Activated T-helper 17 cell treated with anti-CD3 and anti-CD28 coated beads, Interleukin-2, amount 50 U/mL, for 72 hours (primary cell): ENCODE data around the gene HSPB6. TPM values are rescaled to one million over a fixed set of nuclear protein-coding genes. Genes with fewer than 3 reads are reported as not detected.
A peak's percentile ranks its signal among the peaks of the same experiment; 100 is the strongest.

ENCODE experiments used
- ATAC-seq: fragments of 150-1000 bp; cut with Tn5 transposase; replicated peaks from 2 replicates; pipeline ENCODE4 v1.10.0; 2021; ENCODE audit warnings: mild to moderate bottlenecking, moderate library complexity
- H3K27ac Mint-ChIP-seq: one replicate; pipeline ENCODE4 v1.8.0; 2022; ENCODE audit warnings: mixed read lengths
- H3K27me3 Mint-ChIP-seq: one replicate; pipeline ENCODE4 v1.8.0; 2022; ENCODE audit warnings: mixed read lengths
- H3K36me3 Mint-ChIP-seq: one replicate; pipeline ENCODE4 v1.8.0; 2022; ENCODE audit warnings: low read depth, mild to moderate bottlenecking, mixed read lengths
- H3K4me1 Mint-ChIP-seq: one replicate; pipeline ENCODE4 v1.8.0; 2022; ENCODE audit warnings: mixed read lengths
- H3K4me3 Mint-ChIP-seq: one replicate; pipeline ENCODE4 v1.8.0; 2022; ENCODE audit warnings: mild to moderate bottlenecking, mixed read lengths
- H3K9me3 Mint-ChIP-seq: one replicate; pipeline ENCODE4 v1.8.0; 2022; ENCODE audit warnings: mixed read lengths
- total RNA-seq, 2 donors: library from RNA; stranded (reverse); gene quantifications; one replicate each; pipeline ENCODE4 v1.2.3, GENCODE V29; 2022

The HSPB6 gene
- total RNA-seq, 2 donors from 2014 or later = not detected

DNA sequence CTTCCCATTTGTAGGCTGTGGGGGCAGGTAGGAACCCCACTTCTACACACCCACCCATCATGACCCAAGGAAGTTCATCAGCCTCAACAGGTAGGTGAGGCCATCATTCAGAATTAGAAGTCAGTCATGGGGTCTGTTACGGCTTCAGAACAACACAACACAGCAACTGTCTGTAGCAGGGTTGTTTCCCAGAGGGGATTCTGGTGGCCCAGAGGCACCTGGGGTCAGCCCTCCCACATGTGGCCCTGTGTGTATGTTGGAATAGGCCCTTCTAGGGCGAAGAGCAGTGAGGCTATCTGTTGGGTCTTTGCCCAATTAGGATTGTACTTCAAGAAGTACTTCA lies 18.0 kb downstream of the HSPB6 start:
- Mint-ChIP-seq H3K4me1 (peaks cover 33% of the 10 kb centered on the region), H3K4me3 (peak overlapping the region; percentile 95), H3K27ac (no peak overlapping the region), H3K27me3 (no peaks in the 10 kb centered on the region), H3K9me3 (no peaks in the 10 kb centered on the region), H3K36me3 (peaks cover 84% of the 10 kb centered on the region)
- ATAC-seq = no peak

DNA sequence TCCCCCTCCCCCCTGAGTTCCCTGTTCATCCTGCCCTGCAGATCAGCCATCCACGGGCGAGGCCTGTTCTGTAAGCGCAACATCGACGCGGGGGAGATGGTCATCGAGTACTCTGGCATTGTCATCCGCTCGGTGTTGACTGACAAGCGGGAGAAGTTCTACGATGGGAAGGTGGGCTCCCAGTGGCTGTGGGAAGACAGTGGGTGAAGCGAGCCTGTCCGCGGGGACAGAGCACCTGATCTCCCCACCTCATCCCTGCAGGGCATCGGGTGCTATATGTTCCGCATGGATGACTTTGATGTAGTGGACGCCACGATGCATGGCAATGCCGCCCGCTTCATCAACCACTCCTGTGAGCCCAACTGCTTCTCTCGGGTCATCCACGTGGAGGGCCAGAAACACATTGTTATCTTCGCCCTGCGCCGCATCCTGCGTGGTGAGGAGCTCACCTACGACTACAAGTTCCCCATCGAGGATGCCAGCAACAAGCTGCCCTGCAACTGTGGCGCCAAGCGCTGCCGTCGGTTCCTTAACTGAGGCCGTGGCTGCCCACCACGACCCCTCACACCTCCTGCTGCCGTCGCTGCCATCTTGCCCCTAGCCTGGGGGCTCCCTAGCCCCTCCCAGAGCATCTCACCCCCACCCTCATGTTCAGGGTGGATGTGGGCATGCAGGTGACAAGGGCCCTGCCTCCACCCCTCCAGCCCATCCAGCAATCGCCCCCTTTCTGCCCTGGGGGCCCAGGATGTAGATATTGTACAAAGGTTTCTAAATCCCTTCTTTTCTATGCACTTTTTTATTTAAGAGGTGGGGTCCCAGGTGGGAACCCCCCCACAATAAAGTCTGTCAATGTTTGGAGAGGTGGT lies 18.6 kb downstream of the HSPB6 start:
- H3K9me3 Mint-ChIP-seq = no peaks in the 10 kb centered on the region

DNA sequence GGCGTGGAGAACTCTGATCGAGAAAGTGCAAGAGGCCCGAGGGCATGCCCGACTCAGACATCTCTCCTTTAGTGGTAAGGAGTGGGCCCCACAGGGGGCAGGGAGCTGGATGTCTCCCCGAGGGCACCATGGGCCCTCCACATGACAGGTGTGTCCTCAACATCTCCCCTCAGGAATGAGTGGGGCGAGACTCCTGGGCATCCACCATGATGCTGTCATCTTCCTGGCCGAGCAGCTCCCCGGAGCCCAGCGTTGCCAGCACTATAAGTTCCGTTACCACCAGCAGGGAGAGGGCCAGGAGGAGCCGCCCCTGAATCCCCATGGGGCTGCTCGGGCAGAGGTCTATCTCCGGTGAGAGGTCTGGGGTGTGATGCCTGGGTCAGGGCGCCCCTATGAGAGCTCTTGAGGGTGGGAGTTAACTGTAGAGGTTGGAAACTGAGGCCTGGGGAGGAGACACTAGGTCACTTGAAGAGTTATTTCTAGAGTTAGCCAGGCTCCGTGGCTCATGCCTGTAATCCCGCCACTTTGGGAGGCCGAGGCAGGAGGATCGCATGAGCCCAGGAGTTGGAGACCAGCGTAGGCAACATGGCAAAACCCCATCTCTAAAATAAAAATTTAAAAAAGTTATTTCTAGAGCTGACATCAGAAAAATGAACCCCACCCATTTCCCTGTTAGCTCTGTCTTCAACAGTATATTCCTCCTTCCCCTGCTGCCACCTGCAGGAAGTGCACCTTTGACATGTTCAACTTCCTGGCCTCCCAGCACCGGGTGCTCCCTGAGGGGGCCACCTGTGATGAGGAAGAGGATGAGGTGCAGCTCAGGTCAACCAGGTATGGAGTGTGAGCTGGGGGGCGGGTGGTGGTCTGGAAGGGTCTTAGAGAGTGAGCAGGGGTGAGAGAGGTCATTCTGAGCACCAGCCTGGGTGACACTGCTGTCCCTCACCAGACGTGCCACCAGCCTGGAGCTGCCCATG lies 19.6 kb downstream of the HSPB6 start:
- Mint-ChIP-seq H3K27me3 (no peaks in the 10 kb centered on the region), H3K4me1 (peaks cover 29% of the 10 kb centered on the region), H3K27ac (peak overlapping the region; percentile 68), H3K4me3 (no peak overlapping the region), H3K9me3 (no peaks in the 10 kb centered on the region), H3K36me3 (peaks cover 82% of the 10 kb centered on the region)
- no peak for ATAC-seq

More for the DNA sequence above, 18.6 kb downstream of the HSPB6 start:
- peaks cover 34% of the 10 kb centered on the region for H3K4me1 Mint-ChIP-seq
- no peak overlapping the region for H3K27ac Mint-ChIP-seq
- H3K4me3 Mint-ChIP-seq = peak overlapping the region; percentile 95
- H3K27me3 Mint-ChIP-seq = no peaks in the 10 kb centered on the region
- no peak for ATAC-seq
- H3K36me3 Mint-ChIP-seq = peaks cover 89% of the 10 kb centered on the region

DNA sequence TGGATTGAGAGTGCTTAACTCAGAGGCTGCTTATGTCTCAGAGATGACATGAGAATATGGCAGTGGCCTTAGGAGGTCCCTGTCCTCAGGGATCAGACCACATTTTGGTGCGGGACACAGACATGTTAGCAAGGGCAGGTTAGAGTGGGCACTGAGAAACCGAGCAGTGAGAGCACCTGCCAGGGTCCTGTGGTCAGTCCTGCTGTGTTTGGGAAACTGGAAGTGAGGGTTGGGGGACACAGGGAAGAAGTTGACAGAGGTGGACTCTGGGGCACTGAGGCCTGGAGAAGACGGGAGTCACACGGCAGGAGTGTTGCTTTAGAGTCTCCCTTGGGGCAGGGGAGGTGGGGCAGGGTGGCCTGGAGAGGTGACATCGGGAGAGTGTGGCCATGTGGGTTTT lies 21.9 kb downstream of the HSPB6 start:
- Mint-ChIP-seq H3K4me1 (peaks cover 31% of the 10 kb centered on the region), H3K27me3 (no peaks in the 10 kb centered on the region), H3K36me3 (peaks cover 86% of the 10 kb centered on the region), H3K9me3 (no peaks in the 10 kb centered on the region), H3K4me3 (no peak overlapping the region), H3K27ac (peak overlapping the region; percentile 80)
- no peak for ATAC-seq

DNA sequence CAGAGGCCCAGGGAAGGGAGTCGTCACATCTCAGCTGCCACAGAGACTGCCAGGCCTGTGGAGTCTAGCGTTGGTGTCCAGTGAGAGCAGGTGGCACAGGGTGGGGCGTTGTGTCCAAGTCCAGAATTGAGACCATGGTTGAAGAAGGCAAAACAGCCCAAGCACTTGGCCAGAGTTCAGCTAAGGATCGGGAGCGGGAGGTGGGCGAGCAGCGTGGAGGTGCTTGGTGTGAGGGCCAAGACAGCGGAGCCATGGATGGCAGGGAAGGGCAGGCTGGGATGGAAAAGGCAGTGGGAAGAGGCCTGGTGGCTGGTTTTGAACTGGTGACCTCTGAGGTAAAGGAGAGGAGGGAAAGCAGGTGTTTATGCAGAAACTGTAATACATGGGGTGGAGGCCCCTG lies 22.6 kb downstream of the HSPB6 start:
- Mint-ChIP-seq H3K27me3 (no peaks in the 10 kb centered on the region), H3K9me3 (no peaks in the 10 kb centered on the region), H3K4me1 (peaks cover 31% of the 10 kb centered on the region), H3K27ac (peak overlapping the region; percentile 80), H3K4me3 (no peak overlapping the region), H3K36me3 (peaks cover 88% of the 10 kb centered on the region)
- no peak for ATAC-seq

DNA sequence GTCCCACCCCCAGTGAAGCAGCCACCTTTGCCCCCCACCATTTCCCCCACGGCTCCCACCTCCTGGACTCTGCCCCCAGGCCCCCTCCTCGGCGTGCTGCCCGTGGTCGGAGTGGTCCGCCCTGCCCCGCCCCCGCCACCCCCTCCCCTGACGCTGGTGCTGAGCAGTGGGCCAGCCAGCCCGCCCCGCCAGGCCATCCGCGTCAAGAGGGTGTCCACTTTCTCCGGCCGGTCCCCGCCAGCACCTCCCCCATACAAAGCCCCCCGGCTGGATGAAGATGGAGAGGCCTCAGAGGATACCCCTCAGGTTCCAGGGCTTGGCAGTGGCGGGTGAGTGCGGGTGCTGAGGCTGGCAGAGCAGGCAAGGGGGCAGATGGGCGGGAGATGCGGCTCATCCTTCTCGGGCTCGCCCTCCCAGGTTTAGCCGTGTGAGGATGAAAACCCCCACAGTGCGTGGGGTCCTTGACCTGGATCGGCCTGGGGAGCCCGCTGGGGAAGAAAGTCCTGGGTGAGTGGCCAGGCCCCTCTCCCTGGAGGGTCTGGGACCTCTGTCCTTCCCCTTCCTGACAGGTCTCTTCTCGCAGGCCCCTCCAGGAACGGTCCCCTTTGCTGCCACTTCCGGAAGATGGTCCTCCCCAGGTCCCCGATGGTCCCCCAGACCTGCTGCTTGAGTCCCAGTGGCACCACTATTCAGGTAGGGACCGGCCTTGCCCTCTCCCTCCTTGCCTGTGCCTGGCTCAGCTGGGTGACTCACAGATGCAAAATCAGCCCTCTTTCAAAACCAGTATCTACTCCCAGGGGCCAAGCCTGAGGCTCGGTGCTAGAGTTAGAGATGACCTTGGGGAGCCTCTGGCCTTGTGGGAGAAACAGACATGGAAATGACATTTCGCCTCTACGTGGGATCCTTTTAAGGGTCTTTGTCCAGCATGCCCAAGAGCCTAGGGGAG lies 23.4 kb downstream of the HSPB6 start:
- peak overlapping the region; percentile 80 for H3K27ac Mint-ChIP-seq

DNA sequence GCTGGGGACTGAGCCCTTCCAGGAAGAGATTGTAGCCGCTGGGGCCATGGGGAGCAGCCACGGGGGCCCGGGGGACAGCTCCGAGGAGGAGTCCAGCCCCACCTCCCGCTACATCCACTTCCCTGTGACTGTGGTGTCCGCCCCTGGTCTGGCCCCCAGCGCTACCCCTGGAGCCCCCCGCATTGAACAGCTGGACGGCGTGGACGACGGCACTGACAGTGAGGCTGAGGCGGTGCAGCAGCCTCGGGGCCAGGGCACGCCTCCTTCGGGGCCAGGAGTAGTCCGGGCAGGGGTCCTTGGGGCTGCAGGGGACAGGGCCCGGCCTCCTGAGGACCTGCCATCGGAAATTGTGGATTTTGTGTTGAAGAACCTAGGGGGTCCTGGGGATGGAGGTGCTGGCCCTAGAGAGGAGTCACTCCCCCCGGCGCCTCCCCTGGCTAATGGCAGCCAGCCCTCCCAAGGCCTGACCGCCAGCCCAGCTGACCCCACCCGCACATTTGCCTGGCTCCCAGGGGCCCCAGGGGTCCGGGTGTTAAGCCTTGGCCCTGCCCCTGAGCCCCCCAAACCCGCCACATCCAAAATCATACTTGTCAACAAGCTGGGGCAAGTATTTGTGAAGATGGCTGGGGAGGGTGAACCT lies 24.2 kb downstream of the HSPB6 start:
- H3K27me3 Mint-ChIP-seq = no peaks in the 10 kb centered on the region
- no peaks in the 10 kb centered on the region for H3K9me3 Mint-ChIP-seq
- ATAC-seq = no peak
- H3K36me3 Mint-ChIP-seq = peaks cover 88% of the 10 kb centered on the region
- no peak overlapping the region for H3K4me3 Mint-ChIP-seq
- H3K27ac Mint-ChIP-seq = no peak overlapping the region
- peaks cover 31% of the 10 kb centered on the region for H3K4me1 Mint-ChIP-seq

More for the DNA sequence above, 23.4 kb downstream of the HSPB6 start:
- no peak overlapping the region for H3K4me3 Mint-ChIP-seq
- no peaks in the 10 kb centered on the region for H3K27me3 Mint-ChIP-seq
- H3K9me3 Mint-ChIP-seq = no peaks in the 10 kb centered on the region
- H3K4me1 Mint-ChIP-seq = peaks cover 31% of the 10 kb centered on the region
- H3K36me3 Mint-ChIP-seq = peaks cover 88% of the 10 kb centered on the region
- ATAC-seq = no peak

DNA sequence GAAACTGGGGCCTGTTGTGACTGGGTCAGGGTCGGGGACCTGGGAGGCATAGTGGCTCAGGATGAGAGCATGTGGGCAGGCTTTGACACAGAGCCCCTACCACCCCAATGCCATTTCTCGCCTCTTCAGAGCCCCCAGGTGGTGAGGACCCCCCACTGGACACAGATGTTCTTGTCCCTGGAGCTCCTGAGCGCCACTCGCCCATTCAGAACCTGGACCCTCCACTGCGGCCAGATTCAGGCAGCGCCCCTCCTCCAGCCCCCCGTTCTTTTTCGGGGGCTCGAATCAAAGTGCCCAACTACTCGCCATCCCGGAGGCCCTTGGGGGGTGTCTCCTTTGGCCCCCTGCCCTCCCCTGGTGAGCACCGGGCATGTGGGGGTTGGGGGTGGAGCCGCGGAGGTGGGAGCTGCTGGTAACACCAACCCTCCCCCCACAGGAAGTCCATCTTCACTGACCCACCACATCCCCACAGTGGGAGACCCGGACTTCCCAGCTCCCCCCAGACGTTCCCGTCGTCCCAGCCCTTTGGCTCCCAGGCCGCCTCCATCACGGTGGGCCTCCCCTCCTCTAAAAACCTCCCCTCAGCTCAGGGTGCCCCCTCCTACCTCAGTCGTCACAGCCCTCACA lies 24.9 kb downstream of the HSPB6 start:
- H3K36me3 Mint-ChIP-seq = peaks cover 88% of the 10 kb centered on the region
- no peaks in the 10 kb centered on the region for H3K27me3 Mint-ChIP-seq
- H3K27ac Mint-ChIP-seq = no peak overlapping the region
- no peaks in the 10 kb centered on the region for H3K9me3 Mint-ChIP-seq
- peaks cover 26% of the 10 kb centered on the region for H3K4me1 Mint-ChIP-seq
- no peak overlapping the region for H3K4me3 Mint-ChIP-seq
- no peak for ATAC-seq

DNA sequence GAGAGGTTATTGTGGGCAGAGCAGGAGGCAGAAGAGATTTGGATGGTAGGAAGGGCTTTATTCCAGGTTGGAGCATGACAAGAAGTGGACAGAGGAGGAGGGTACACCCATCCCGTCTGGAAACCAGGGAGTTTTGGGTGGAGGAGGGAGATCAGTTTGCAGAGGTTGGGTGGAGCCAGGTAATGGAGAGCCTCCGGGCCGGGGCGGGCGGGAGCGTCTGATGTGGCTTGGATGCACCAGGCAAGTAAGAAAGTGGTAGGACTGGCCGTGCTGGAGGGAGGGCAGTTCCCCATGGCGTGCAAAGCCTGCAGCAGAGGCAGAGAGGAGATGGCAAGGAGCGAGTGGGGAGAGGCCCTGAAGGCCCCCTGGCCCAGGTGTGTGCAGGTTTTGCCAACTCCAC lies 25.5 kb downstream of the HSPB6 start:
- H3K9me3 Mint-ChIP-seq = no peaks in the 10 kb centered on the region
- peaks cover 88% of the 10 kb centered on the region for H3K36me3 Mint-ChIP-seq
- H3K4me3 Mint-ChIP-seq = no peak overlapping the region
- H3K27ac Mint-ChIP-seq = peak overlapping the region; percentile 74
- H3K27me3 Mint-ChIP-seq = no peaks in the 10 kb centered on the region
- ATAC-seq = peak; percentile 13
- H3K4me1 Mint-ChIP-seq = peaks cover 23% of the 10 kb centered on the region

DNA sequence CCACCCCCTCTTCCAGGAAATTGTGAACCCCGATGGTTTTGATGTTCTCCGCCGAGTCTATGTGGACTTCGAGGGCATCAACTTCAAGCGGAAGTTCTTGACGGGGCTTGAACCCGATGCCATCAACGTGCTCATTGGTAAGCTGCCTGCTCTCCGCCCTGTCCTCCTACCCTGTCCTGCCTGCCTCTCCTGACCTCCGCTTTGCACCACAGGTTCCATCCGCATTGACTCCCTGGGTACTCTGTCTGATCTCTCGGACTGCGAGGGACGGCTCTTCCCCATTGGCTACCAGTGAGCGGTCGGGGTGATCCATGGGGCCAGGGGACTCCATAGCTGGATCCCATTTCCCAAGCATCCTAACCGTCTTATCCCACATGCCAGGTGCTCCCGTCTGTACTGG lies 26.5 kb downstream of the HSPB6 start:
- peaks cover 17% of the 10 kb centered on the region for H3K4me1 Mint-ChIP-seq
- H3K27ac Mint-ChIP-seq = peak overlapping the region; percentile 38

DNA sequence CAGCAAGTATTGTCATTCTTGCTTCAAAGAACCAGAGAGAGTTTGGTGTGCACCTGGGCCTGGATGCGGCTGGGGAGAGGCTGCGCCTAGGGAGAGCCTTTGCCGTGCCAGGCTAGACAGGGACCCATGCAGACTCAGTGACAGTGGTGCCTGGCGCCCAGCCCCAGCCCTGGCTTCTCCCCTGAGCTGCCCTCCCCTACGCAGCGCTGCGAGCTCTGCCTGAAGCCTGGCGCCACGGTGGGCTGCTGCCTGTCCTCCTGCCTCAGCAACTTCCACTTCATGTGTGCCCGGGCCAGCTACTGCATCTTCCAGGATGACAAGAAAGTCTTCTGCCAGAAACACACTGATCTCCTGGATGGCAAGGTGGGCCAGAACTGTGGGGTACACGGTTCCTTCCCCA lies 27.1 kb downstream of the HSPB6 start:
- no peak for ATAC-seq
- Mint-ChIP-seq H3K4me3 (no peak overlapping the region), H3K4me1 (peaks cover 15% of the 10 kb centered on the region), H3K36me3 (peaks cover 88% of the 10 kb centered on the region), H3K27me3 (no peaks in the 10 kb centered on the region), H3K9me3 (no peaks in the 10 kb centered on the region), H3K27ac (peak overlapping the region; percentile 38)

More for the DNA sequence above, 26.5 kb downstream of the HSPB6 start:
- no peak for ATAC-seq
- Mint-ChIP-seq H3K9me3 (no peaks in the 10 kb centered on the region), H3K4me3 (no peak overlapping the region), H3K36me3 (peaks cover 88% of the 10 kb centered on the region), H3K27me3 (no peaks in the 10 kb centered on the region)

DNA sequence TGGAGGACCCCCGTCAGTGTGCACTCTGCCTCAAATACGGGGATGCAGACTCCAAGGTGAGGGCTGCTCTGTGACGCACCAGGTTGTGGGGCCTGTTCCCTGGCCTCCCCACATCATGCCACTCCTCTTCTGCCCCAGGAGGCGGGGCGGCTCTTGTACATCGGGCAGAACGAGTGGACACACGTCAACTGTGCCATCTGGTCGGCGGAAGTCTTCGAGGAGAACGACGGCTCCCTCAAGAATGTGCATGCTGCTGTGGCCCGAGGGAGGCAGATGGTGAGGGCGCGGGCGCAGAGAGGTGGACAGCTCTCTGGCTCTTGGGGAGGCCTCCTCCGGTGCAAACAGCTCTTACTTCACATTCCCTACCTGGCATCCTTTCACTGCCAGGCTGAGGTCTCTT lies 27.8 kb downstream of the HSPB6 start:
- no peaks in the 10 kb centered on the region for H3K9me3 Mint-ChIP-seq
- H3K4me1 Mint-ChIP-seq = peaks cover 11% of the 10 kb centered on the region
- peaks cover 88% of the 10 kb centered on the region for H3K36me3 Mint-ChIP-seq
- H3K27ac Mint-ChIP-seq = no peak overlapping the region
- no peak overlapping the region for H3K4me3 Mint-ChIP-seq
- no peaks in the 10 kb centered on the region for H3K27me3 Mint-ChIP-seq
- ATAC-seq = no peak
